Transverse colon (tissue), 4 donors: ENCODE data around the gene YPEL2.

Source experiments
- EP300 ChIP-seq: sonication (generic); formaldehyde crosslinking; IDR thresholded peaks from one replicate; pipeline ENCODE4 v1.6.1; 2017; ENCODE audit warnings: antibody characterized with exemption, low read depth
- POLR2A ChIP-seq: fragments of 450-650 bp; IDR thresholded peaks from one replicate; pipeline ENCODE4 v1.6.1; 2016; ENCODE audit warnings: antibody characterized with exemption, mild to moderate bottlenecking, moderate library complexity
- POLR2AphosphoS5 ChIP-seq, 3 donors: sonication (generic); formaldehyde crosslinking; IDR thresholded peaks; one replicate each; pipeline ENCODE4 v1.6.1; 2016; ENCODE audit warnings: antibody characterized with exemption in 3 of 3
- TF ChIP-seq, protein P1 (sequence below), 5 experiments: fragments of 200-600 bp in 3 of 5; fragments of 450-650 bp in 2 of 5; sonication (generic) in 3 of 5; IDR thresholded peaks; 1 replicate in 2 of 5; 2 replicates in 3 of 5; pipeline ENCODE4 v1.5.1; 2016 to 2017; ENCODE audit warnings: antibody characterized with exemption in 5 of 5, inconsistent platforms in 3 of 5, mild to moderate bottlenecking in 2 of 5, moderate library complexity in 1 of 5

DNA sequence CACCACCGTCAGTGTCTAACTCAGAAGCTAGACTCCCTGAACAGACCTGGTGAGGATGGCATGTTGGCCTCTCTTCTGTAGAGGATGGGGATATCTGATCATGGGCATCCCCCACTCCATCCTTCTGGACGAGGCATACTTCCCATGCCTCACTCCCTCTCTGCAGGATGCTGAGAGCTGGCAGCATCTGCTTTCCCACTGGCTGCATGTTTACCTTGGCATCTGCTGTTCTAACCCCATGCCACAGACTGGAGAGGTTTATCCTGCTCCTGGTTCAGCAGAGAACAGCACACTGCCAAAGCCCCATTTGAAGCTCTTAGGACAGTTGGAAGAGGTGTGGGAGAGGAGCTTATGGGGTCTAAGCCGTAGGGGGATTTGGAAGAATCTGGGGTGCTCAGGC, 46.0 kb downstream of the YPEL2 start:
- TF ChIP-seq, protein P1, sequence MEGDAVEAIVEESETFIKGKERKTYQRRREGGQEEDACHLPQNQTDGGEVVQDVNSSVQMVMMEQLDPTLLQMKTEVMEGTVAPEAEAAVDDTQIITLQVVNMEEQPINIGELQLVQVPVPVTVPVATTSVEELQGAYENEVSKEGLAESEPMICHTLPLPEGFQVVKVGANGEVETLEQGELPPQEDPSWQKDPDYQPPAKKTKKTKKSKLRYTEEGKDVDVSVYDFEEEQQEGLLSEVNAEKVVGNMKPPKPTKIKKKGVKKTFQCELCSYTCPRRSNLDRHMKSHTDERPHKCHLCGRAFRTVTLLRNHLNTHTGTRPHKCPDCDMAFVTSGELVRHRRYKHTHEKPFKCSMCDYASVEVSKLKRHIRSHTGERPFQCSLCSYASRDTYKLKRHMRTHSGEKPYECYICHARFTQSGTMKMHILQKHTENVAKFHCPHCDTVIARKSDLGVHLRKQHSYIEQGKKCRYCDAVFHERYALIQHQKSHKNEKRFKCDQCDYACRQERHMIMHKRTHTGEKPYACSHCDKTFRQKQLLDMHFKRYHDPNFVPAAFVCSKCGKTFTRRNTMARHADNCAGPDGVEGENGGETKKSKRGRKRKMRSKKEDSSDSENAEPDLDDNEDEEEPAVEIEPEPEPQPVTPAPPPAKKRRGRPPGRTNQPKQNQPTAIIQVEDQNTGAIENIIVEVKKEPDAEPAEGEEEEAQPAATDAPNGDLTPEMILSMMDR (IDR thresholded peaks at IDR 0.05) = no peak
- TF ChIP-seq POLR2A (no peak), EP300 (no peak), POLR2AphosphoS5 (IDR thresholded peaks at IDR 0.05) (no peak)
